HG03025 (cell line): ENCODE measurements around the gene MFSD6L.

Experiments used
- ATAC-seq: cut with Tn5 transposase; IDR thresholded peaks from one replicate; pipeline ENCODE4 v1.9.1; 2021; ENCODE audit warnings: mild to moderate bottlenecking, moderate library complexity; ENCODE audit not compliant: unreplicated experiment, low FRiP score

The MFSD6L gene

GRCh38 chr17:8798846-8799569 lies at the start of gene MFSD6L:
Gene MFSD6L (minus strand): TSS chr17:8799365. CDS start chr17:8799120, 245 bp downstream.
- ATAC-seq, result no peak

GRCh38 chr17:8847891-8848290 lies 48.7 kb upstream of the MFSD6L start:
- ATAC-seq, result no peak

GRCh38 chr17:8846768-8847211 lies 47.6 kb upstream of the MFSD6L start:
- ATAC-seq, result no peak

DNA sequence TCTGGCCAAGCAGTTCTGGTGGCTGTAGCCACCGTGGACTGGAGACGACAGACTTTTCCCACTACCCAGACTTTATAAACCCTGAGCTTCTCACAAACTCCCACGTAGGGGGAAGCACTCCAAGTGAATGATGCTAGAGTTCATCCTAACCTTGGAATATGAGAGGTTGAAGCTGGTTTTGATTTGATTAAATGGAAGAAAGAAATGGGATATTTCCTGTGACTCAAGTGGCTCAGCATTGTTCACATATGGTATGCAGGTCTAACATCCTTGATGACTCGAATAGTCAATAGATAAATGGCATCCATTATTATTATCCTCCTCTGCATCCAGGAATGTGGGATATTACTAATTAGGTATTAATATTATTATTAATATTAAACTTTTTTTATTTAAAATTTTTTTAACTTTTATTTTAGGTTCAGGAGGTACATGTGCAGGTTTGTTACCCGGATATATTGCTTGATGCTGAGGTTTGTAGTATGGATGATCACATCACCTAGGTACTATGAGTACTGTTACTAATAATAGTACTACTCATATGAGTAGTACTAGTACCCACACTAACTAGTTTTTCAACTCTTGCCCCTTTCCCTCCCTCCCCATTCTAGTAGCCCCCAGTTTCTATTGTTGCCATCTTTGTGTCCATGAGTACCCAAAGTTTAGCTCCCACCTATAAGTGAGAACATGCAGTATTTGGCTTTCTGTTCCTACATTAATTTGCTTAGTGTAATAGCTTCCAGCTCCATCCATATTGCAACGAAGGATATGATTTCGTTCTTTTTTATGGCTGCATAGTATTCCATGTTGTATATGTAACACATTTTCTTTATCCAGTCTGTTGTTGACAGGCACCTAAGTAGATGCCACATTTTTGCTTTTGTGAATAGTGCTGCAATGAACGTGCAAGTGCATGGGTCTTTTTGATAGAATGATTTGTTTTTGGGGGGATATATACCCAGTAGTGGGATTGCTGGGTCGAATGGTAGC lies 45.4 kb upstream of the MFSD6L start:
- ATAC-seq, result no peak

DNA sequence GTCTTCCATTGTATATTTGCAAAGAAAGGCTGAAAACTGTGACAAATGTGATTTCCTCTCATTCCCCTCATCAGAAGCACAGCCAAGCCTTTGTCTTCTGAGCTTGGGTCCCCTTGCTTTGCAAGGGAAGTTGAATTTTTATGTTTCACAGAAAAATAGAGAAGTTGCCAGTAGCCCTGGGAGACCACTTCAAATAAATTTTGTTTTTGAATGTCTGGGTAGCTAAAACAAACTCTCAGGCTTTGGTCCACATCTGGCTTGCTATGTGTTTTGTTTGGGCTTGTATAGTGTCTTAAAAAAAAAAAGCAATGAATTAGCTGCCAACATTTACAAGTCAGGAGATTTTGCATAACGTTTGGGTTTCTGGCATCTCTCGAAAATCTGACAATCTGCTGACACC lies 44.2 kb upstream of the MFSD6L start:
- no peak for ATAC-seq

- ATAC-seq, result no peak
Measured at GRCh38 chr17:8841844-8842243, 42.7 kb upstream of the MFSD6L start.

- ATAC-seq, result no peak
Measured at GRCh38 chr17:8839410-8839935, 40.3 kb upstream of the MFSD6L start.

DNA sequence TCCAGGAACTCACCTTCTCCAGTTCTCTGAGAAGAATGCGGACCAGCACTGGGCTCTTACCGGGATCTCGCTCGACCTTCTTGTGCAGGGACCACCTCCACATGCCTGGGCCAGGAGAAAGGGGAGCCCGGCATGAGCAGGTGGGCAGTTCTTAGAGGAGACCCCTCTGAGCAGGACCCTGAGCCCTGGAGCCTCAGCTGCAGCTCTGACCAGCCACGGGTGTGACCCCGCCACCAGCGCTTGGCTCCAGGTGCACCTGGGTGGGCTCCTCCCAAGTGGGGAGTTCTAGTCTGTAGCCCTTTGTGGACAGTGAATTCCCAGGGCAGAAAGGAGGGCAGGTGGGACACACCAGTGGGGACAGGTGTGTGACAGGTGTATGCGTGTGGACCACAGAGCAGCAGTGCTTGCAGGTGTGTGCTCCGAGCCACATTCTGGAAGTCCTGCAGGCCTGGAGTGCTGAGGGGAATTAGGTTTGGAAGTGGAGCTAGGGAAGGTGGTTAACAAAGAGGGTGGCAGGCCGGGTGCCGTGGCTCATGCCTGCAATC lies 39.5 kb upstream of the MFSD6L start:
- ATAC-seq, result no peak

DNA sequence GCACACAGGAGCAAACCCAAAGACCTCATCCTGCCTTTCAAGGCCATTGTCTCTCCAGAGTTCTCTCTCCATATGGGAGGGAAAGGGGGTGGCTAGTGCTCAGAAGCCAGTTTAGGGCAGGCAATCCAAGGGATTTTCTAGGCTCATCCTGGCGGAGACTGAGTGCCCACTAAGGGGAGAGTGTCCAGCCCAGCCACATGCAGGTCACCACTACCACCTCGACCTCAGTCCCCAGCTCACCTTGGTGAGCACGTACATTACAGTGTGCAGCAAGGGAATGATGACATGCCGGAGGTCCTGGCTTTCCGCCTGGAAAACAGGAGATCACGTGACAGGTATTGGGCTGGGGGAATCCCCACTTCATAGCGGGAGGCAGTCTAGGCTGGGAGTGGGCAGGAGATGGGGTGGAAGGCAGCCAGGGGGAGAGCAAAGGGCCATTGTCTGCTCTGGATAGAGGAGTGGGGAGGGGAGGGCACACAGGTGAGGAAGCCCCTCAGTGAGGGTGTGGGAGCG lies 38.5 kb upstream of the MFSD6L start:
- no peak for ATAC-seq

DNA sequence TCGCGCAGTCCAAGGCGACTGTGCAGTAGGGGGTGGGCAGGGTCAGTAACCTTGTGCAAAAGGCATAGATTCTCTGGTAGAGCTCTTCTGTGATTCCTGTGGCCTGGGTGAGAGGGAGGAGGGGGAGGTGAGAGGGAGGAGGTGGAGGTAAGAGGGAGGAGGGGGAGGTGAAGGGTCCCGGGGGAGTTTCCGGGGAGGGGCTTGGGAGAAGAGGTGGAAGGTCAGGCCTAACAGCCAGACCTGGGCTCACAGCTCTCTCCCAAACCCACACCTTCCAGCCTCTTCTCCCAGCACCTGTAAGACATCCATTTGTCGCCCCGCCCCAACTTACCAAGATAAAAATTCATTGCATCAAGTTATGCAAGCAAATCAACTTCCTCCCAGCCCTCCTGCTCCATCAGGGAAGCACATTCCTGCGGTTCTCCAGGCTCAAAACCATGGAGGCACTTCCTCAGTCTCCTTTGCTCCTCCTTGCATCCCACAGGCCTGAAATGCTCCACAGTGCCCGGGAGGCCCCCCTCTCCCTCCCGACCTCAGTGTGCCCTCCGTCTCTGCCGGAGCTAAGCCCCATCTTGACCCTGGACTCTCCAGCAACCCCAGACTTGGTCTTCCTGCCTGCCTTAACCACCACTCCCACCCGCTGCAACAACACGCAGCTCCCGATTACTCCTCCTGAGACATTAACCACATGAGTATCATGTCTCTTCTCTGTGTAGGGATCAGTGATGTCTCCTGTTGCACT lies 37.8 kb upstream of the MFSD6L start:
- no peak for ATAC-seq

DNA sequence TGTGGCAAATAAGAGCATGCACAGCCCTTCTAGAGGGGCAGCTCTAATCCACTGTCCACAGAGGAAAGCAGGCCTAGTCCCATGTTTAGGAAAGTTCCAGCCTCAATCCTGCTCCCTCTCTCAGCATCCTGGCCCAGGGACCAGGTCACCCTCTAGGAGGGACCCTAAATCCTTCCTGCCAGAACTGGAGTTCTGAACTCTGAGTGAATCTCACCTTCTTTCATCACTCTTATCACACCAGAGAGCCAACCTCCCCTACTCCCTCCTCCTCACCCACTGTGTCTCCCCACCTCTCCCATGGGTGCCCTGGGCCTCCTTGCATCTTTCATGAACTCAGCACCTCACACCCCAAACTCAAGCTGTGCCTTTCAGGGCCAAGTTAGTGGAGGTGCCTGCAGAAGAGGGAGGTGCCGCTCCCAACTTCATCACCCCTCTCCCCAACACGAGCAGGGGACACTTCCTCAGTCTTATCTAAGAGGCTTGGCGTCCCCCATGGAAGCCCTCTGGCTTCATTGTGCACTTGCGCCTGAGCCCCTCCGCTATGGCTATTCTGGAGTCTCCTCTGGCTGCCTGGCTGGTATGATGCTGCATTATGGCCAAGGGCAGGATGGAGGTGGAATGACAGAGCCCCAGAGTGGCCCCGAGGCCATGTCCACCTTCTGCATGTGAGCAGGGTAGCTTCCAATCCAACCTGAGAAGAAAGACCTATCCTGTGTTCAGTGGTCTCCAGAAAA lies 36.6 kb upstream of the MFSD6L start:
- ATAC-seq, result no peak

- ATAC-seq, result no peak
Measured at GRCh38 chr17:8835106-8835505, 35.9 kb upstream of the MFSD6L start.

GRCh38 chr17:8832711-8833352 lies 33.7 kb upstream of the MFSD6L start:
- ATAC-seq, result no peak

GRCh38 chr17:8831234-8831849 lies 32.2 kb upstream of the MFSD6L start:
- ATAC-seq, result no peak

GRCh38 chr17:8830141-8830540 lies 31.0 kb upstream of the MFSD6L start:
- no peak for ATAC-seq

DNA sequence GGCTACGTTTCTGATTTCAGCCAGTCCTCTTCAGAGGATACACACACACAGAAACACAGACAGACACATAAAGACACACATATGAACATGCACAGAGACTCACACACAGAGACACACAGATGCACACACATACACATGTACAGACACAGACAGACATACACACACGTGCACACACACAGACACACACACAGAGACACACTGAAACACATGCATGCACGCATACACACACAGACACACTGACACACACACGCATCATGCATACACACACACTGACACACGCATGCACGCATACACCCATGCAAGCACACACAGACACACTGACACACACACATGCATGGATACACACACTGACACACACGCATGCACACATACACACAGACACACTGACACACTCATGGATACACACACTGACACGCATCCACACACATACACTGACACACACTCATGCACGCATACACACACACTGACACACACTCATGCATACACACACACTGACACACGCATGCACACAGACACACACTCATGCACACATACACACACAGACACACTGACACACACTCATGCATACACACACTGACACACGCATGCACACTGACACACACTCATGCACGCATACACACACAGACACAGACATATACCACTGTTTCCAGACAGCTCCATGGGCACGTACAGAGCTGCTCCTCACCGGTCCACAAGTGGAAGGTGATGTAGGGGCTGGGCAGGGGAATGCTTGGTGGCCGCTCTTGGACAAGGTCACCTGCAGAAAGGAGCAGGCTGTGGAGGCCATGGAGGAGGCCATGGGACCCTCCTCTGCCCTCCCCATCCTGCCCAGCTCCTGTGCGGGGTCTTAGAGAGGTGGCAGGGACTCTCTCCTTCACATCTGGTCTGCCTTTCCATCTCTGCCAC lies 30.1 kb upstream of the MFSD6L start:
- no peak for ATAC-seq

- ATAC-seq, result no peak
Measured at GRCh38 chr17:8828517-8828875, 29.3 kb upstream of the MFSD6L start.
